HCT116 (cell line): ENCODE measurements around the gene DOCK9. TPM values are rescaled to one million over a fixed set of nuclear protein-coding genes. Genes with fewer than 3 reads are reported as not detected.

Experiments
- ATAC-seq: fragments of 200-7000 bp; cut with Tn5 transposase; 2 replicates; pipeline ENCODE4 v1.9.1; 2020; ENCODE audit warnings: mild to moderate bottlenecking, moderate library complexity
- BruUV-seq: library from RNA; stranded (reverse); fragments of 400-500 nt; replicated peaks from 2 replicates; lab custom pipeline; 2021; lab: Mats Ljungman, UMichigan
- CTCF ChIA-PET: fragments of 300-600 bp; sonication (Branson Sonifier 250); formaldehyde crosslinking; loops from one replicate; lab custom pipeline; 2021; ENCODE audit warnings: antibody characterized with exemption; lab: Charles Lee
- POLR2A ChIA-PET: fragments of 300-600, 350-600 bp; sonication (Branson Sonifier 250); formaldehyde crosslinking; loops from one replicate; lab custom pipeline; 2021; ENCODE audit warnings: antibody characterized with exemption; lab: Charles Lee
- RAD21 ChIA-PET, 2 experiments: fragments of 300-600 bp; sonication (Branson Sonifier 250); formaldehyde crosslinking; loops; one replicate each; lab custom pipeline; 2023; ENCODE audit warnings: low total read pairs in 2 of 2; ENCODE audit not compliant: uncharacterized antibody in 2 of 2, unreplicated experiment in 2 of 2, low non-redundant PET in 1 of 2; lab: Charles Lee
- DNase-seq: peaks from one replicate; pipeline ENCODE4 v3.0.0-alpha.2; 2010; ENCODE audit warnings: low read depth, low spot score
- H2AFZ ChIP-seq: fragments of 200-600 bp; shearing (Covaris generic), sonication (generic); 2 replicates; pipeline ENCODE4 v1.6.1; 2017; ENCODE audit warnings: low read depth, mixed run types, mixed read lengths, antibody characterized with exemption, low read length; ENCODE audit not compliant: poor library complexity, severe bottlenecking
- H3K27ac ChIP-seq: 2 replicates; pipeline ENCODE4 v1.5.1; 2012; ENCODE audit warnings: low read depth, low read length
- H3K27me3 ChIP-seq: fragments of 200-600 bp; sonication (generic); 2 replicates; pipeline ENCODE4 v1.6.1; 2016; ENCODE audit warnings: mixed run types, low read length, mixed read lengths; ENCODE audit not compliant: insufficient read depth
- H3K36me3 ChIP-seq, 2 experiments: fragments of 200-500 bp in 1 of 2; fragments of 200-600 bp in 1 of 2; sonication (Bioruptor generic) in 1 of 2; sonication (generic) in 1 of 2; 2 replicates each; pipeline versions ENCODE4 v1.5.1 to v1.6.1; 2014 to 2016; ENCODE audit warnings: low read length in 2 of 2, inconsistent platforms in 1 of 2, mixed read lengths in 1 of 2, mixed run types in 1 of 2; ENCODE audit not compliant: insufficient read depth in 2 of 2, control insufficient read depth in 1 of 2
- H3K4me1 ChIP-seq, 2 experiments: fragments of 200-600 bp in 1 of 2; sonication (generic) in 1 of 2; 2 replicates each; pipeline versions ENCODE4 v1.5.1 to v1.6.1; 2012 to 2017; ENCODE audit warnings: low read length in 2 of 2, inconsistent platforms in 1 of 2, mild to moderate bottlenecking in 1 of 2, mixed read lengths in 1 of 2, mixed run types in 1 of 2, moderate library complexity in 1 of 2; ENCODE audit not compliant: insufficient read depth in 2 of 2, control insufficient read depth in 1 of 2
- H3K4me2 ChIP-seq: fragments of 200-600 bp; sonication (generic); 2 replicates; pipeline ENCODE4 v1.6.1; 2017; ENCODE audit warnings: mixed run types, low read length, mixed read lengths
- H3K4me3 ChIP-seq, 2 experiments: fragments of 200-600 bp in 1 of 2; sonication (generic) in 1 of 2; replicated peaks in 1 of 2; 2 replicates each; pipeline ENCODE4 v1.5.1; 2011 to 2016; ENCODE audit warnings: low read length in 2 of 2, control low read depth in 1 of 2, low read depth in 1 of 2, mild to moderate bottlenecking in 1 of 2, mixed read lengths in 1 of 2, mixed run types in 1 of 2
- H3K79me2 ChIP-seq: fragments of 200-600 bp; sonication (generic); 2 replicates; pipeline ENCODE4 v1.6.1; 2017; ENCODE audit warnings: mild to moderate bottlenecking, mixed run types, low read length, moderate library complexity, mixed read lengths; ENCODE audit not compliant: insufficient read depth
- H3K9ac ChIP-seq: fragments of 200-600 bp; sonication (generic); 2 replicates; pipeline ENCODE4 v1.6.1; 2016; ENCODE audit warnings: low read length, mixed read lengths
- H3K9me2 ChIP-seq: fragments of 200-600 bp; sonication (generic), shearing (Covaris generic); 2 replicates; pipeline ENCODE4 v1.6.1; 2017; ENCODE audit warnings: mixed run types, mild to moderate bottlenecking, moderate library complexity; ENCODE audit not compliant: insufficient read depth
- H3K9me3 ChIP-seq, 2 experiments: fragments of 200-500 bp in 1 of 2; fragments of 200-600 bp in 1 of 2; sonication (Bioruptor generic) in 1 of 2; sonication (generic) in 1 of 2; 2 replicates each; pipeline ENCODE4 v1.6.1; 2014 to 2017; ENCODE audit warnings: low read length in 2 of 2, mixed read lengths in 2 of 2, inconsistent platforms in 1 of 2, low read depth in 1 of 2, mild to moderate bottlenecking in 1 of 2, mixed run types in 1 of 2, moderate library complexity in 1 of 2; ENCODE audit not compliant: control insufficient read depth in 1 of 2, insufficient read depth in 1 of 2
- H4K20me1 ChIP-seq: fragments of 200-600 bp; sonication (generic), shearing (Covaris generic); 2 replicates; pipeline ENCODE4 v1.6.1; 2017; ENCODE audit warnings: mixed run types, mild to moderate bottlenecking, moderate library complexity; ENCODE audit not compliant: insufficient read depth
- ATF3 ChIP-seq: IDR thresholded peaks from 2 replicates; pipeline ENCODE4 v1.6.1; 2012
- CTCF ChIP-seq, 3 experiments: fragments of 200-600 bp in 1 of 3; sonication (generic) in 1 of 3; IDR thresholded peaks in 2 of 3; conservative IDR thresholded peaks in 1 of 3; 2 replicates each; pipeline ENCODE4 v1.5.1; 2012 to 2017; ENCODE audit warnings: low read depth in 2 of 3, low read length in 2 of 3, antibody characterized with exemption in 1 of 3, borderline replicate concordance in 1 of 3, control low read depth in 1 of 3, mild to moderate bottlenecking in 1 of 3, mixed read lengths in 1 of 3, mixed run types in 1 of 3, moderate library complexity in 1 of 3; ENCODE audit not compliant: insufficient read depth in 1 of 3
- ELF1 ChIP-seq: IDR thresholded peaks from 2 replicates; pipeline ENCODE4 v1.6.1; 2012; ENCODE audit warnings: low read depth, borderline replicate concordance
- EZH2 ChIP-seq: fragments of 200-600 bp; sonication (generic); IDR thresholded peaks from 2 replicates; pipeline ENCODE4 v1.6.1; 2017; ENCODE audit warnings: antibody characterized with exemption, mixed run types
- EZH2phosphoT487 ChIP-seq: fragments of 200-600 bp; IDR thresholded peaks from 2 replicates; pipeline ENCODE4 v1.6.1; 2018; ENCODE audit warnings: antibody characterized with exemption, borderline replicate concordance
- FOSL1 ChIP-seq: IDR thresholded peaks from 2 replicates; pipeline ENCODE4 v1.6.1; 2012; ENCODE audit warnings: low read depth
- POLR2AphosphoS5 ChIP-seq: IDR thresholded peaks from 2 replicates; pipeline ENCODE4 v1.6.1; 2011; ENCODE audit warnings: mild to moderate bottlenecking, low read depth, low read length, moderate library complexity
- SRF ChIP-seq: IDR thresholded peaks from 2 replicates; pipeline ENCODE4 v1.6.1; 2012; ENCODE audit warnings: low read depth
- ZBTB33 ChIP-seq: IDR thresholded peaks from 2 replicates; pipeline ENCODE4 v1.6.1; 2011; ENCODE audit warnings: mild to moderate bottlenecking, low read length, moderate library complexity; ENCODE audit not compliant: insufficient replicate concordance; ENCODE audit errors: extremely low read depth
- ZNF274 ChIP-seq: fragments of 200-500 bp; sonication (Bioruptor generic); IDR thresholded peaks from 2 replicates; pipeline ENCODE4 v1.6.1; 2014; ENCODE audit warnings: mild to moderate bottlenecking, low read depth, low read length, inconsistent platforms
- intact Hi-C: fragments of 100-400 bp; cut with micrococcal nuclease; formaldehyde crosslinking; loops from 2 replicates; pipeline ENCODE4 v1.10.0; 2022
- total RNA-seq: library from RNA; stranded (reverse); gene quantifications from one replicate; pipeline ENCODE4 v1.2.1, GENCODE V29; 2021; ENCODE audit not compliant: unreplicated experiment

Gene DOCK9
- total RNA-seq, 1 experiment from 2014 or later, result 58.8 TPM

GRCh38 chr13:98781905-98782304 lies 196.0 kb downstream of the DOCK9 start:
- Histone ChIP-seq H3K36me3 (no peaks in the 10 kb centered on the region), H3K4me1 (peaks cover 2 to 17% of the 10 kb centered on the region in 2 experiments; a peak in 3 of 4 replicates), H3K4me2 (no peak overlapping the region), H3K9me3 (no peaks in the 10 kb centered on the region), H3K9ac (no peak overlapping the region), H2AFZ (no peak overlapping the region), H4K20me1 (no peaks in the 10 kb centered on the region), H3K27ac (no peak overlapping the region), H3K9me2 (no peaks in the 10 kb centered on the region), H3K79me2 (no peaks in the 10 kb centered on the region), H3K4me3 (no peak overlapping the region), H3K27me3 (no peaks in the 10 kb centered on the region)
- POLR2A ChIA-PET, result no interaction called here
- DNase-seq, result no peak
- TF ChIP-seq POLR2AphosphoS5, result no peak
- TF ChIP-seq SRF, result no peak
- TF ChIP-seq EZH2phosphoT487, result no peak
- TF ChIP-seq ZNF274, result no peak
- TF ChIP-seq CTCF (IDR thresholded peaks at IDR 0.05 in 2 of 3, conservative IDR thresholded peaks at IDR 0.05 in 1 of 3; ENCODE audit: borderline replicate concordance in 1 of 3, insufficient read depth in 1 of 3, low read depth in 2 of 3, low read length in 2 of 3), result no peak
- no peak for TF ChIP-seq ZBTB33
- no peak for TF ChIP-seq ELF1
- TF ChIP-seq ATF3, result no peak
- TF ChIP-seq EZH2, result no peak
- TF ChIP-seq FOSL1, result no peak
- ATAC-seq, result no peak
- CTCF ChIA-PET, result no interaction called here
- BruUV-seq, result no TSS peak
- RAD21 ChIA-PET, result no interaction called here
- intact Hi-C loops, result no loop called here
